Measurements from ENCODE around the gene CYTH4.

- TF ChIP-seq CTCF (IDR thresholded peaks at IDR 0.05) (no peak), POLR2A (IDR thresholded peaks at IDR 0.05) (no peak)
Measured at GRCh38 chr22:37284126-37284804, 2.0 kb downstream of the CYTH4 start.

All from gastroesophageal sphincter (tissue), 3 donors.